Measurements from ENCODE around the gene DNMT3B.
"Not testable (repeated sequence)": the region's sequence is repeated elsewhere in the genome, so short reads cannot be mapped to it uniquely, and the experiment has no call there.

DNMT3B gene

GRCh38 chr20:32762754-32763201 lies 593 bp downstream of the DNMT3B start:
- DNase-seq (ENCODE audit: low read depth in 3 of 3) = no peak

GRCh38 chr20:32763202-32764004 lies 1.2 kb downstream of the DNMT3B start:
- DNase-seq (ENCODE audit: low read depth in 3 of 3) = no peak

GRCh38 chr20:32764005-32764960 lies 2.1 kb downstream of the DNMT3B start:
- no peak for DNase-seq (ENCODE audit: low read depth in 3 of 3)

GRCh38 chr20:32765230-32765875 lies 3.2 kb downstream of the DNMT3B start:
- DNase-seq (ENCODE audit: low read depth in 3 of 3) = not testable (repeated sequence)

- no peak for DNase-seq (ENCODE audit: low read depth in 3 of 3)
These were observed 5.4 kb downstream of the DNMT3B start for GRCh38 chr20:32767418-32768198.

- DNase-seq (ENCODE audit: low read depth in 3 of 3) = no peak
These were observed 9.9 kb downstream of the DNMT3B start for GRCh38 chr20:32772046-32772445.

DNA sequence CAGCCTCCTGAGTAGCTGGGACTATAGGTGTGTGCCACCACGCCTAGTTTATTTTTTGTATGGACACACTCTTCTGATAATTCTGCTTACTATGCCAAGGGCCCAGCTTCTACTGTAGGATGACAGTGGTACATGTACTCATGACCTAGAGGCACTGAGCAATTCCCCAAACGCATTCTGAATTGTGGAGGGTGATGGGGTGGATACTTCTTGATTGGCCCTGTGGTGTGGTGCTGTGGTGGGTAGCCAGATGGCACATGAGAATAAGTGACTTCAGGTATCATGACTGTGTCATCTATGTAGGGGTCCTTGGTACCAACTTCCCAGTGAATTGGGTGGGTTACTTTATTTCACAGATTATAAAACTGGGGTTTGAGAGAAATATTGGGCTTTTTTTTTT lies 11.0 kb downstream of the DNMT3B start:
- no peak for DNase-seq (ENCODE audit: low read depth in 3 of 3)

- no peak for DNase-seq (ENCODE audit: low read depth in 3 of 3)
These were observed 11.7 kb downstream of the DNMT3B start for GRCh38 chr20:32773855-32774254.

- DNase-seq (ENCODE audit: low read depth in 3 of 3) = no peak
These were observed 13.3 kb downstream of the DNMT3B start for GRCh38 chr20:32775336-32775991.

GRCh38 chr20:32777177-32777956 lies 15.2 kb downstream of the DNMT3B start:
- no peak for DNase-seq (ENCODE audit: low read depth in 3 of 3)

DNA sequence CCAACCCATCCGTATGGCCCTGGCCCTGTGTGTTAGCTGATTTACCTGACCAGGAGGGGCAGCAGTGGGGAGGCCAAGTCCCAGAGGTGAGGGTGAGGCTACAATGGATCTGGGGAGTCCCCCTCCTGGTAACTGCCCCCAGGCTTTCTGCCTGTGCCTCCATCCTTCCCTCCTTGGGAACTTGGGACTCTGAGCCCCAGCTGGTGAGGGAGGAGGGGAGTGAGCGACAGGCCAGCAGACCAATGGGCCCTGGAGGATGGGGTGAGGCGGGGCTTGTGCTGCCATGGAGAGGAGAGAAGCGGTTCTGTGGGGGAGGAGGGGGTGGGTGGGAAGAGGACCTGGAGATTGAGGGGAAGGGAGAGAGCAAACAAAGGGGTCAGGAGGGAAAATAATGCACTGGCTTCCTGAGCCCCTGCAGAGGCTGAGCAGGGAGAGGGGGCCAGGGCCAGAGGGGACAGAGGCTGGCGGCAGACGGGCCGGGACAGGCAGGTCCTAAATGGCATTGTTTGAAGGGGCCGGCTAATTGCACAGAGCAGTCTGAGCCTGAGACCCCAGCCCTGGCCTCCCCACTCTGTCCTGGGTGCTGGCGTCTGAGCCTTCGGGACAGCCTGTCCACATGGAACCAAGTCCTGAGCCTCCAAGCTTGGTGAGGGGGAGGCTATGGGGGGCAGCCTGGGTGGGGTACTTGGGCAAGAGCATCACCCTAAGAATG lies 17.5 kb downstream of the DNMT3B start:
- no peak for DNase-seq (ENCODE audit: low read depth in 3 of 3)

- DNase-seq (ENCODE audit: low read depth in 3 of 3) = no peak
These were observed 18.1 kb downstream of the DNMT3B start for GRCh38 chr20:32780278-32780677.

DNA sequence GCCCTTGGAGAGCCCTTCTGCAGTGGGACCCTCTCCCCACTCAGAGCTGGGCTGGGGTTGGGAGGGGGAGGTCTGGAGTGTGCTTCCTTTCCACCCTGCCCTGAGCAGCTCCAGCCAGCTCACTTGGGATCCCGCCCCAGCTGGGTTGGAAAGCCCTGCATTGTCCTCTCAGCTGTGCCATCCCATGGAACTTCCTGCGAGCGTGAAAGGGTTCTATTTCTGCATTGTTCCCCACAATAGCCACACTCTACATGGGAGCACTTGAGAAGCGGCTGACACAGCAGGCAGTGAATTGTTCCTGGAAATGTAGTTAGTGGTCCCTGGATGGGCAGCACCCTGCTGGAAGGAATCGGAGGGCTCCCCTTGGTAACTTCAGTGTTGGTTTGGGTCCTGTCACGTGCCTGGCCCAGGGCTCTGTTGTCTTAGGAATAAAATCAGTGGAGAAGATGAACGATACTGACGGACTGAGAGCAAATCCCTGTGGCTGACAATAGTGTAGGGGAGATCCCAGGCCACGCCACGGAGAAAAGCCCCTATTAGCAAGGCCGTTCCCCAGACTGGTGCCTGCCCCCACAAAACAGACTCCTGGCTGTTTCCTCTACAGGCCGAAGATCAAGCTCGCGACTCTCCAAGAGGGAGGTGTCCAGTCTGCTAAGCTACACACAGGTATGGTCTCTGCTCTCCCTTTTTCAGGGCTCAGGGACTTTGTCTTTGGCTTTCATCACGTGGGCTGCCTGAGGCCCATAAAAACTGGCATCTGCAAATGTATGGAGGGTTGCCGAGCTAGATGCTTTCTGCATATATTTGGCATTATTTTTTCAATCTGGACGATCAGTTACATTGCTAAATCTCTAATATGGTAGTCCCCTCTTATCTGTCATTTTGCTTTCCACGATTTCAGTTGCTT lies 18.8 kb downstream of the DNMT3B start:
- DNase-seq (ENCODE audit: low read depth in 3 of 3) = no peak

DNA sequence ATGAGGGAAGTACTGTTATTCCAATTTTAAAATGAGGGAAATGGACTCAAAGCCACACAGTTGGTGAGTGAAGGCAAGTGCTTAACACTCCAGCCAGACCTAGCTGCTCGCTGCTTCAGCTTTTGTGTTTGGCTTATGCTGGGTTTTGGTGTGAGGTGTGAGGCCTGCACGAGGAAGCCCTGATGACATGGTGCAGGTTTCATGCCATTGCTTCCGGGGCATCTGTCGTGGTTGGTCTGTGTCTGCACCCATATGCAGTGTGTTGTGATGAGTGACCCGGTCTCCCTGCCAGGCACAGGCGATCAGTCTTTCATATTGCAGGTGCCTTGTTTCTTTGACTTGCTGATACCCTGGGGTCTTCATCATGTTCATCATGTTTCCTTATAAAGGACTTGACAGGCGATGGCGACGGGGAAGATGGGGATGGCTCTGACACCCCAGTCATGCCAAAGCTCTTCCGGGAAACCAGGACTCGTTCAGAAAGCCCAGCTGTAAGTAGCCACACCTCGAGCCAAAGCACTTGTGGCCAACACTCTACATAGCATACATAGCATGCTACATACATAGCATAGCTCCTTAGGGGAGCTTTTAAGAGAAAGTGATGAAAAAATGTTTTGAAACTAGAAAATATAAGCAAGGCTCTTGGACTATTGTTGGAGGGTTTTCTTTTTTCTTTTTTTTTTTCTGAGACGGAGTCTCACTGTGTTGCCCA lies 22.3 kb downstream of the DNMT3B start:
- no peak for DNase-seq (ENCODE audit: low read depth in 3 of 3)

DNA sequence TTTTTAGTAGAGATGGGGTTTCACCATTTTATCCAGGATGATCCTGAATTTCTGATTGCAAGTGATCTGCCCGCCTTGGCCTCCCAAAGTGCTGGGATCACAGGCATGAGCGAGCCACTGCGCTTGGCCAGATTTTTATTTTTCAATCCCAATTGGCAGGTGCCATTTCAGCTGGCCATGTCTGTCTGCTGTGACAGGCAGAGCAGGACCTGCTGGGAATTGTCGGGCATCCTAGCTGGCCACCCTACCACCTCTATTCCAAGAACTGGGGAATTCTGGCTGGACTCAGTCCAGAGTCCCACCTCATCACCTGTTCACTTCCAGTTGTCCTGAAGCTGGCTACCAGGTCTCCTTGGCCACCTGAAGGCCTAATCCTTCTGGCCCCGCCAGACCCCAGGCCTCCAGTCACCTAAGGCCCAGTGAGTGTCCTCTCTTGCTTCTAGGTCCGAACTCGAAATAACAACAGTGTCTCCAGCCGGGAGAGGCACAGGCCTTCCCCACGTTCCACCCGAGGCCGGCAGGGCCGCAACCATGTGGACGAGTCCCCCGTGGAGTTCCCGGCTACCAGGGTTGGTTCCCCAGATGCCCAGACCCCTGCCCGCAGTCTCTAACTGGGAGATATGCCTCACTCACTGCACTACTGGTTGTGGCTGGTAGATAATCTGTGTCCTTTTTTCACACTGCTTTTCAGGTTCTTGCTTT lies 24.0 kb downstream of the DNMT3B start:
- DNase-seq (ENCODE audit: low read depth in 3 of 3) = no peak

DNA sequence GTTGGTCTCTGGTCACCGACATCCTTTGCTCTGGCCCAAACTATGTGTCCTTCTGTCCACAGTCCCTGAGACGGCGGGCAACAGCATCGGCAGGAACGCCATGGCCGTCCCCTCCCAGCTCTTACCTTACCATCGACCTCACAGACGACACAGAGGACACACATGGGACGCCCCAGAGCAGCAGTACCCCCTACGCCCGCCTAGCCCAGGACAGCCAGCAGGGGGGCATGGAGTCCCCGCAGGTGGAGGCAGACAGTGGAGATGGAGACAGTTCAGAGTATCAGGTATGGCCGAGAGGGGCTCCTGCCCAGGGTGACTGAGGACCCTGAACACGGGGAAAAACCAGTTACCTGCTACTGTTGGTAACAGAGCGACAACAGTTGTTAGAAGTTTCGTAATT lies 25.0 kb downstream of the DNMT3B start:
- no peak for DNase-seq (ENCODE audit: low read depth in 3 of 3)
